H9 (cell line): ENCODE data around the gene TRIO. TPM values are rescaled to one million over a fixed set of nuclear protein-coding genes. Genes with fewer than 3 reads are reported as not detected.

Experiments used
- DNase-seq: peaks from one replicate; pipeline ENCODE4 v3.0.0-alpha.2; 2017
- H2AFZ ChIP-seq: one replicate; pipeline ENCODE4 v1.6.1; 2013; ENCODE audit warnings: mild to moderate bottlenecking, low read length, control low read depth, moderate library complexity
- H2AK5ac ChIP-seq: 2 replicates; pipeline ENCODE4 v1.6.1; 2013; ENCODE audit warnings: low read length, control low read depth, mixed read lengths; ENCODE audit not compliant: insufficient read length
- H2BK120ac ChIP-seq: one replicate; pipeline ENCODE4 v1.6.1; 2013; ENCODE audit warnings: low read depth, mild to moderate bottlenecking, low read length, control low read depth, inconsistent platforms; ENCODE audit not compliant: poor library complexity, severe bottlenecking
- H2BK12ac ChIP-seq: 2 replicates; pipeline ENCODE4 v1.6.1; 2013; ENCODE audit warnings: low read length, control low read depth, mixed read lengths, low read depth; ENCODE audit not compliant: insufficient read length
- H2BK15ac ChIP-seq: 2 replicates; pipeline ENCODE4 v1.6.1; 2013; ENCODE audit warnings: low read depth, low read length, control low read depth
- H2BK20ac ChIP-seq: one replicate; pipeline ENCODE4 v1.6.1; 2013; ENCODE audit warnings: low read depth, mild to moderate bottlenecking, low read length, control low read depth, inconsistent platforms; ENCODE audit not compliant: poor library complexity, severe bottlenecking
- H2BK5ac ChIP-seq: 2 replicates; pipeline ENCODE4 v1.6.1; 2013; ENCODE audit warnings: low read length, control low read depth, mixed read lengths; ENCODE audit not compliant: insufficient read length
- H3K14ac ChIP-seq: 2 replicates; pipeline ENCODE4 v1.6.1; 2013; ENCODE audit warnings: low read length, control low read depth; ENCODE audit not compliant: insufficient read depth
- H3K18ac ChIP-seq: 2 replicates; pipeline ENCODE4 v1.6.1; 2013; ENCODE audit warnings: low read depth, mild to moderate bottlenecking, mixed read lengths, low read length, control low read depth; ENCODE audit not compliant: insufficient read length
- H3K23ac ChIP-seq: 2 replicates; pipeline ENCODE4 v1.6.1; 2013; ENCODE audit warnings: low read length, control low read depth, mixed read lengths, low read depth; ENCODE audit not compliant: insufficient read length
- H3K23me2 ChIP-seq: 2 replicates; pipeline ENCODE4 v1.6.1; 2013; ENCODE audit warnings: low read depth, mild to moderate bottlenecking, mixed read lengths, low read length, control low read depth; ENCODE audit not compliant: insufficient read length, poor library complexity, severe bottlenecking
- H3K27ac ChIP-seq: 2 replicates; pipeline ENCODE4 v1.5.1; 2013; ENCODE audit warnings: low read length, control low read depth, mixed read lengths, low read depth; ENCODE audit not compliant: insufficient read length
- H3K27me3 ChIP-seq: 2 replicates; pipeline ENCODE4 v1.6.1; 2013; ENCODE audit warnings: low read length, control low read depth, inconsistent platforms; ENCODE audit not compliant: insufficient read depth
- H3K4ac ChIP-seq: 2 replicates; pipeline ENCODE4 v1.6.1; 2013; ENCODE audit warnings: low read depth, mild to moderate bottlenecking, control low read depth, inconsistent platforms, low read length, moderate library complexity
- H3K4me1 ChIP-seq: 2 replicates; pipeline ENCODE4 v1.6.1; 2013; ENCODE audit warnings: low read length, control low read depth, inconsistent platforms; ENCODE audit not compliant: insufficient read depth
- H3K4me2 ChIP-seq: 2 replicates; pipeline ENCODE4 v1.6.1; 2013; ENCODE audit warnings: low read length, control low read depth, mixed read lengths; ENCODE audit not compliant: insufficient read length, insufficient read depth
- H3K56ac ChIP-seq: 2 replicates; pipeline ENCODE4 v1.6.1; 2013; ENCODE audit warnings: low read depth, mild to moderate bottlenecking, mixed read lengths, low read length, control low read depth; ENCODE audit not compliant: insufficient read length
- H3K79me1 ChIP-seq: 2 replicates; pipeline ENCODE4 v1.6.1; 2013; ENCODE audit warnings: low read depth, mild to moderate bottlenecking, moderate library complexity, low read length, control low read depth, inconsistent platforms; ENCODE audit not compliant: insufficient read depth, poor library complexity, severe bottlenecking
- H3K79me2 ChIP-seq: 2 replicates; pipeline ENCODE4 v1.6.1; 2013; ENCODE audit warnings: low read length, control low read depth, inconsistent platforms; ENCODE audit not compliant: insufficient read depth
- H3K9ac ChIP-seq: 2 replicates; pipeline ENCODE4 v1.6.1; 2013; ENCODE audit warnings: low read length, control low read depth, mixed read lengths; ENCODE audit not compliant: insufficient read length; ENCODE audit errors: extremely low read depth
- H3K9me3 ChIP-seq: one replicate; pipeline ENCODE4 v1.6.1; 2013; ENCODE audit warnings: low read depth, low read length, inconsistent platforms; ENCODE audit not compliant: control insufficient read depth
- H3T11ph ChIP-seq: one replicate; pipeline ENCODE4 v1.6.1; 2013; ENCODE audit warnings: mild to moderate bottlenecking, low read length, control low read depth, inconsistent platforms
- H4K20me1 ChIP-seq: one replicate; pipeline ENCODE4 v1.6.1; 2013; ENCODE audit not compliant: control insufficient read depth, insufficient read length, insufficient read depth
- H4K5ac ChIP-seq: 2 replicates; pipeline ENCODE4 v1.6.1; 2013; ENCODE audit warnings: low read depth, mild to moderate bottlenecking, mixed read lengths, low read length, control low read depth; ENCODE audit not compliant: insufficient read length
- H4K8ac ChIP-seq: replicated peaks from 2 replicates; pipeline ENCODE4 v1.6.1; 2013; ENCODE audit warnings: low read length, control low read depth, mixed read lengths, low read depth; ENCODE audit not compliant: insufficient read length
- H4K91ac ChIP-seq: 2 replicates; pipeline ENCODE4 v1.6.1; 2013; ENCODE audit warnings: low read depth, mild to moderate bottlenecking, moderate library complexity, mixed read lengths, low read length, control low read depth; ENCODE audit not compliant: insufficient read length
- H3K27ac Mint-ChIP-seq, 3 experiments: 2 replicates in 2 of 3; 3 replicates in 1 of 3; pipeline ENCODE4 v1.8.0; 2020 to 2021; ENCODE audit warnings: mixed read lengths in 3 of 3, mild to moderate bottlenecking in 1 of 3, moderate library complexity in 1 of 3
- H3K27me3 Mint-ChIP-seq: 2 replicates; pipeline ENCODE4 v1.8.0; 2021; ENCODE audit warnings: low read depth, mild to moderate bottlenecking, moderate library complexity, mixed read lengths
- H3K36me3 Mint-ChIP-seq, 3 experiments: 2 replicates in 2 of 3; 3 replicates in 1 of 3; pipeline ENCODE4 v1.8.0; 2020 to 2021; ENCODE audit warnings: low read depth in 3 of 3, mixed read lengths in 3 of 3; ENCODE audit not compliant: insufficient read depth in 1 of 3
- H3K4me1 Mint-ChIP-seq, 2 experiments: 2 replicates each; pipeline ENCODE4 v1.8.0; 2020; ENCODE audit warnings: mixed read lengths in 2 of 2
- H3K4me3 Mint-ChIP-seq, 2 experiments: 2 replicates in 1 of 2; 3 replicates in 1 of 2; pipeline ENCODE4 v1.8.0; 2020 to 2021; ENCODE audit warnings: mild to moderate bottlenecking in 2 of 2, mixed read lengths in 2 of 2, moderate library complexity in 1 of 2
- H3K9me3 Mint-ChIP-seq, 2 experiments: 2 replicates in 1 of 2; 3 replicates in 1 of 2; pipeline ENCODE4 v1.8.0; 2020; ENCODE audit warnings: mild to moderate bottlenecking in 2 of 2, mixed read lengths in 2 of 2, moderate library complexity in 1 of 2
- CTCF ChIP-seq: fragments of 200-600 bp; sonication (generic); conservative IDR thresholded peaks from 3 replicates; pipeline ENCODE4 v1.8.0; 2021; ENCODE audit warnings: antibody characterized with exemption, mild to moderate bottlenecking
- WGBS: extraction: QIAGEN DNeasy Blood & Tissue Kit; methylation state at CpG from one replicate; pipeline ENCODE4 v1.1.7; 2013; ENCODE audit warnings: missing lambda C conversion rate, low lambda C conversion rate, mixed read lengths; ENCODE audit not compliant: insufficient read length; ENCODE audit errors: extremely low coverage; 5-methylcytosine and 5-hydroxymethylcytosine counted together
- total RNA-seq: library from RNA; stranded (reverse); gene quantifications from 2 replicates; pipeline ENCODE4 v1.2.1, GENCODE V29; 2021

TRIO gene
- total RNA-seq, 1 experiment from 2014 or later: 87.8 TPM

GRCh38 chr5:14365831-14366430 lies 222.8 kb downstream of the TRIO start:
- no peak overlapping the region for H3K18ac ChIP-seq

More at GRCh38 chr5:14365831-14366430, 222.8 kb downstream of the TRIO start:
- no peak overlapping the region for H2BK120ac ChIP-seq
- H2BK12ac ChIP-seq: no peak overlapping the region
- no peaks in the 10 kb centered on the region for H3K9me3 Mint-ChIP-seq
- H2AFZ ChIP-seq: no peak overlapping the region
- H3K14ac ChIP-seq: no peak overlapping the region
- WGBS: no CpG with 5 or more reads among the region's 2 CpGs
- no peak overlapping the region for H4K8ac ChIP-seq
- H3K4me1 ChIP-seq: no peaks in the 10 kb centered on the region
- no peak overlapping the region for H2BK20ac ChIP-seq
- H3K56ac ChIP-seq: no peak overlapping the region
- H3K23me2 ChIP-seq: no peaks in the 10 kb centered on the region
- H3K36me3 Mint-ChIP-seq: peaks cover 46 to 82% (median 81%) of the 10 kb centered on the region in 3 experiments; a peak in 6 of 7 replicates
- no peak for TF ChIP-seq CTCF
- no peak overlapping the region for H2BK15ac ChIP-seq
- H3K27me3 ChIP-seq: no peaks in the 10 kb centered on the region
- H3K79me2 ChIP-seq: no peaks in the 10 kb centered on the region
- H3K9ac ChIP-seq: no peak overlapping the region
- no peak overlapping the region for H3K27ac ChIP-seq
- no peak overlapping the region for H2AK5ac ChIP-seq
- no peaks in the 10 kb centered on the region for H4K20me1 ChIP-seq
- no peak overlapping the region for H3K23ac ChIP-seq
- no peak overlapping the region; a peak in 1 of 7 replicates for H3K27ac Mint-ChIP-seq
- peaks cover 8 to 11% of the 10 kb centered on the region in 2 experiments; a peak in 3 of 4 replicates for H3K4me1 Mint-ChIP-seq
- H3K79me1 ChIP-seq: no peaks in the 10 kb centered on the region
- no peak for DNase-seq
- no peak overlapping the region for H4K5ac ChIP-seq
- no peaks in the 10 kb centered on the region; the same call in 1 of the 2 replicates for H3K27me3 Mint-ChIP-seq
- no peaks in the 10 kb centered on the region for H3K9me3 ChIP-seq
- no peak overlapping the region for H3K4me3 Mint-ChIP-seq
- no peak overlapping the region for H4K91ac ChIP-seq
- no peak overlapping the region for H2BK5ac ChIP-seq
- H3K4me2 ChIP-seq: no peak overlapping the region
- H3T11ph ChIP-seq: no peak overlapping the region
- no peak overlapping the region for H3K4ac ChIP-seq
